Psoas muscle (tissue), 8 donors: ENCODE results near the gene SETDB1. TPM values are rescaled to one million over a fixed set of nuclear protein-coding genes. Genes with fewer than 3 reads are reported as not detected.

Experiments
- ATAC-seq, 4 donors: fragments of 200-7000 bp; cut with Tn5 transposase; one replicate each; pipeline ENCODE4 v1.9.1; 2020; ENCODE audit warnings: moderate library complexity in 3 of 4, mild to moderate bottlenecking in 2 of 4
- DNase-seq, 2 donors: peaks; one replicate each; pipeline ENCODE4 v3.0.0-alpha.2; 2020
- H3K27ac ChIP-seq: fragments of 200-600 bp; one replicate; pipeline ENCODE4 v1.8.0; 2022
- H3K27me3 ChIP-seq, 3 donors: fragments of 200-600 bp in 1 of 3; one replicate each; pipeline versions ENCODE4 v1.6.1 to v1.8.0; 2013 to 2022; ENCODE audit warnings: low read length in 2 of 3, mild to moderate bottlenecking in 2 of 3, moderate library complexity in 1 of 3; ENCODE audit not compliant: insufficient read depth in 3 of 3
- H3K36me3 ChIP-seq, 2 donors: fragments of 200-600 bp in 1 of 2; one replicate each; pipeline versions ENCODE4 v1.6.1 to v1.8.0; 2013 to 2022; ENCODE audit warnings: low read depth in 1 of 2, mild to moderate bottlenecking in 1 of 2, moderate library complexity in 1 of 2; ENCODE audit not compliant: insufficient read depth in 1 of 2
- H3K4me1 ChIP-seq: fragments of 200-600 bp; one replicate; pipeline ENCODE4 v1.8.0; 2022
- H3K4me3 ChIP-seq: fragments of 200-600 bp; one replicate; pipeline ENCODE4 v1.8.0; 2022; ENCODE audit warnings: mild to moderate bottlenecking
- H3K9me3 ChIP-seq: fragments of 200-600 bp; one replicate; pipeline ENCODE4 v1.8.0; 2022
- CTCF ChIP-seq: fragments of 200-600 bp; IDR thresholded peaks from one replicate; pipeline ENCODE4 v1.8.0; 2022; ENCODE audit warnings: antibody characterized with exemption
- WGBS, 3 donors: extraction: QIAGEN DNeasy Blood & Tissue Kit; methylation state at CpG; one replicate each; pipeline versions ENCODE4 v1.1.6 to v1.1.7; 2013; 5-methylcytosine and 5-hydroxymethylcytosine counted together
- intact Hi-C, 2 donors: fragments of 100-400 bp; cut with DNase I; formaldehyde crosslinking; loops; one replicate each; pipeline versions ENCODE4 v1.11.0 to v1.14.2; 2022
- polyA plus RNA-seq, 3 donors: library from polyadenylated mRNA; stranded (reverse); fragments of 200-250 nt; gene quantifications; one replicate each; pipeline ENCODE4 v1.2.3, GENCODE V29; 2013
- total RNA-seq, 4 donors: library from RNA; stranded (reverse); fragmentation: NEBNext Ultra II Directional in 2 of 4; extraction: Animal tissue kit (Norgen Biotek cat#: 25700) in 2 of 4; gene quantifications; one replicate each; pipeline versions ENCODE4 v1.2.1 to v1.2.4, GENCODE V29; 2021 to 2023
- donor health status: healthy with polysubstance abuse.
- donor health status: DM: no; HTN: no; CAD: no; lungs with moderate emphysema.
- donor health status: Bipolar disorder and iron deficiency.
- donor health status: healthy.
- donor health status: DM: yes; HTN: yes; CAD: no.
- donor health status: DM: no; HTN: no; CAD: no.
- donor health status: DM: no; HTN: no; CAD: no.
- donor health status: DM: yes; HTN: yes; CAD: no.

SETDB1 gene
- total and polyA plus RNA-seq, 7 donors: 12.8 to 27.1 (median 19.4) TPM

GRCh38 chr1:150909585-150910180 is 16.5 kb upstream of the SETDB1 start:
- no peaks in the 10 kb centered on the region for H3K4me1 ChIP-seq
- no peaks in the 10 kb centered on the region for H3K27me3 ChIP-seq
- intact Hi-C loops: no loop called here
- no peak for TF ChIP-seq CTCF
- H3K4me3 ChIP-seq: no peak overlapping the region
- WGBS, 3 donors: 86 to 89% (median 88%) methylated on average over 4 of the region's 4 CpGs
- DNase-seq (no peak), ATAC-seq (no peak)
- H3K36me3 ChIP-seq: no peaks in the 10 kb centered on the region
- H3K27ac ChIP-seq: no peak overlapping the region
- H3K9me3 ChIP-seq: no peaks in the 10 kb centered on the region

- TF ChIP-seq CTCF: no peak
- intact Hi-C loops: no loop called here
- ATAC-seq: no peak
- Histone ChIP-seq H3K27ac (no peak overlapping the region), H3K4me3 (no peak overlapping the region), H3K4me1 (no peaks in the 10 kb centered on the region), H3K36me3 (no peaks in the 10 kb centered on the region), H3K27me3 (no peaks in the 10 kb centered on the region), H3K9me3 (no peaks in the 10 kb centered on the region)
- no peak for DNase-seq
Observed at GRCh38 chr1:150912623-150913022, 13.5 kb upstream of the SETDB1 start.

- no peak for TF ChIP-seq CTCF
- Histone ChIP-seq H3K9me3 (no peaks in the 10 kb centered on the region), H3K36me3 (no peaks in the 10 kb centered on the region), H3K4me3 (no peak overlapping the region), H3K27me3 (no peaks in the 10 kb centered on the region), H3K27ac (no peak overlapping the region), H3K4me1 (peaks cover 4% of the 10 kb centered on the region)
- DNase-seq (no peak), ATAC-seq (no peak)
- intact Hi-C loops: no loop called here
- 79 to 85% (median 80%) methylated on average over 7 of the region's 7 CpGs for WGBS, 3 donors
Observed at GRCh38 chr1:150917387-150917786, 8.8 kb upstream of the SETDB1 start.

GRCh38 chr1:150922519-150922975 is 3.6 kb upstream of the SETDB1 start:
- intact Hi-C loops: loop anchor here (5.0 kb wide), 3 partner anchors 40 to 75 kb away; partner anchors contain the start of gene ARNT (in 1 of the 2)
- no peaks in the 10 kb centered on the region for H3K9me3 ChIP-seq
- 46 to 55% (median 49%) methylated on average over 2 of the region's 2 CpGs for WGBS, 3 donors
- peak overlapping the region; percentile 61 for H3K27ac ChIP-seq
- peaks cover 13% of the 10 kb centered on the region for H3K4me1 ChIP-seq
- H3K36me3 ChIP-seq: peaks cover 0 to under 1% of the 10 kb centered on the region in 2 donors
- peak; percentile 48 to 71 (median 64) for ATAC-seq
- H3K27me3 ChIP-seq: no peaks in the 10 kb centered on the region
- peak; percentile 78 for TF ChIP-seq CTCF
- peak; percentile 57 to 66 for DNase-seq
- H3K4me3 ChIP-seq: no peak overlapping the region

GRCh38 chr1:150925080-150925479 is 1.1 kb upstream of the SETDB1 start:
- no peak for TF ChIP-seq CTCF
- 70 to 85% (median 72%) methylated on average over 22 to 23 of the region's 23 CpGs for WGBS, 3 donors
- no peaks in the 10 kb centered on the region for H3K27me3 ChIP-seq
- H3K36me3 ChIP-seq: peaks cover 7 to 26% of the 10 kb centered on the region in 2 donors
- intact Hi-C loops: loop anchor here in 1 of 2 donors (5.0 kb wide), 1 partner anchor 77 kb away; no protein-coding TSS in a partner anchor
- H3K27ac ChIP-seq: no peak overlapping the region
- ATAC-seq: no peak
- H3K9me3 ChIP-seq: no peaks in the 10 kb centered on the region
- H3K4me1 ChIP-seq: peaks cover 22% of the 10 kb centered on the region
- H3K4me3 ChIP-seq: peak overlapping the region; percentile 75
- no peak for DNase-seq
